HCT116 (cell line): ENCODE measurements around the gene FAN1. TPM values are rescaled to one million over a fixed set of nuclear protein-coding genes. Genes with fewer than 3 reads are reported as not detected.

Experiments used
- ATAC-seq: fragments of 200-7000 bp; cut with Tn5 transposase; 2 replicates; pipeline ENCODE4 v1.9.1; 2020; ENCODE audit warnings: mild to moderate bottlenecking, moderate library complexity
- Bru-seq: library from RNA; stranded (reverse); fragments of 400-500 nt; gene quantifications from one replicate; lab custom pipeline; 2021; lab: Mats Ljungman, UMichigan
- BruChase-seq, 2 experiments: library from RNA; stranded (reverse); fragments of 400-500 nt; gene quantifications; one replicate each; lab custom pipeline; 2021; lab: Mats Ljungman, UMichigan
- BruUV-seq: library from RNA; stranded (reverse); fragments of 400-500 nt; replicated peaks from 2 replicates; lab custom pipeline; 2021; lab: Mats Ljungman, UMichigan
- CTCF ChIA-PET: fragments of 300-600 bp; sonication (Branson Sonifier 250); formaldehyde crosslinking; loops from one replicate; lab custom pipeline; 2021; ENCODE audit warnings: antibody characterized with exemption; lab: Charles Lee
- POLR2A ChIA-PET: fragments of 300-600, 350-600 bp; sonication (Branson Sonifier 250); formaldehyde crosslinking; loops from one replicate; lab custom pipeline; 2021; ENCODE audit warnings: antibody characterized with exemption; lab: Charles Lee
- RAD21 ChIA-PET, 2 experiments: fragments of 300-600 bp; sonication (Branson Sonifier 250); formaldehyde crosslinking; loops; one replicate each; lab custom pipeline; 2023; ENCODE audit warnings: low total read pairs in 2 of 2; ENCODE audit not compliant: uncharacterized antibody in 2 of 2, unreplicated experiment in 2 of 2, low non-redundant PET in 1 of 2; lab: Charles Lee
- DNase-seq: peaks from one replicate; pipeline ENCODE4 v3.0.0-alpha.2; 2010; ENCODE audit warnings: low read depth, low spot score
- H2AFZ ChIP-seq: fragments of 200-600 bp; shearing (Covaris generic), sonication (generic); 2 replicates; pipeline ENCODE4 v1.6.1; 2017; ENCODE audit warnings: low read depth, mixed run types, mixed read lengths, antibody characterized with exemption, low read length; ENCODE audit not compliant: poor library complexity, severe bottlenecking
- H3K27ac ChIP-seq: 2 replicates; pipeline ENCODE4 v1.5.1; 2012; ENCODE audit warnings: low read depth, low read length
- H3K27me3 ChIP-seq: fragments of 200-600 bp; sonication (generic); 2 replicates; pipeline ENCODE4 v1.6.1; 2016; ENCODE audit warnings: mixed run types, low read length, mixed read lengths; ENCODE audit not compliant: insufficient read depth
- H3K36me3 ChIP-seq, 2 experiments: fragments of 200-500 bp in 1 of 2; fragments of 200-600 bp in 1 of 2; sonication (Bioruptor generic) in 1 of 2; sonication (generic) in 1 of 2; 2 replicates each; pipeline versions ENCODE4 v1.5.1 to v1.6.1; 2014 to 2016; ENCODE audit warnings: low read length in 2 of 2, inconsistent platforms in 1 of 2, mixed read lengths in 1 of 2, mixed run types in 1 of 2; ENCODE audit not compliant: insufficient read depth in 2 of 2, control insufficient read depth in 1 of 2
- H3K4me1 ChIP-seq, 2 experiments: fragments of 200-600 bp in 1 of 2; sonication (generic) in 1 of 2; 2 replicates each; pipeline versions ENCODE4 v1.5.1 to v1.6.1; 2012 to 2017; ENCODE audit warnings: low read length in 2 of 2, inconsistent platforms in 1 of 2, mild to moderate bottlenecking in 1 of 2, mixed read lengths in 1 of 2, mixed run types in 1 of 2, moderate library complexity in 1 of 2; ENCODE audit not compliant: insufficient read depth in 2 of 2, control insufficient read depth in 1 of 2
- H3K4me2 ChIP-seq: fragments of 200-600 bp; sonication (generic); 2 replicates; pipeline ENCODE4 v1.6.1; 2017; ENCODE audit warnings: mixed run types, low read length, mixed read lengths
- H3K4me3 ChIP-seq, 2 experiments: fragments of 200-600 bp in 1 of 2; sonication (generic) in 1 of 2; replicated peaks in 1 of 2; 2 replicates each; pipeline ENCODE4 v1.5.1; 2011 to 2016; ENCODE audit warnings: low read length in 2 of 2, control low read depth in 1 of 2, low read depth in 1 of 2, mild to moderate bottlenecking in 1 of 2, mixed read lengths in 1 of 2, mixed run types in 1 of 2
- H3K79me2 ChIP-seq: fragments of 200-600 bp; sonication (generic); 2 replicates; pipeline ENCODE4 v1.6.1; 2017; ENCODE audit warnings: mild to moderate bottlenecking, mixed run types, low read length, moderate library complexity, mixed read lengths; ENCODE audit not compliant: insufficient read depth
- H3K9ac ChIP-seq: fragments of 200-600 bp; sonication (generic); 2 replicates; pipeline ENCODE4 v1.6.1; 2016; ENCODE audit warnings: low read length, mixed read lengths
- H3K9me2 ChIP-seq: fragments of 200-600 bp; sonication (generic), shearing (Covaris generic); 2 replicates; pipeline ENCODE4 v1.6.1; 2017; ENCODE audit warnings: mixed run types, mild to moderate bottlenecking, moderate library complexity; ENCODE audit not compliant: insufficient read depth
- H3K9me3 ChIP-seq, 2 experiments: fragments of 200-500 bp in 1 of 2; fragments of 200-600 bp in 1 of 2; sonication (Bioruptor generic) in 1 of 2; sonication (generic) in 1 of 2; 2 replicates each; pipeline ENCODE4 v1.6.1; 2014 to 2017; ENCODE audit warnings: low read length in 2 of 2, mixed read lengths in 2 of 2, inconsistent platforms in 1 of 2, low read depth in 1 of 2, mild to moderate bottlenecking in 1 of 2, mixed run types in 1 of 2, moderate library complexity in 1 of 2; ENCODE audit not compliant: control insufficient read depth in 1 of 2, insufficient read depth in 1 of 2
- H4K20me1 ChIP-seq: fragments of 200-600 bp; sonication (generic), shearing (Covaris generic); 2 replicates; pipeline ENCODE4 v1.6.1; 2017; ENCODE audit warnings: mixed run types, mild to moderate bottlenecking, moderate library complexity; ENCODE audit not compliant: insufficient read depth
- CBX3 ChIP-seq: IDR thresholded peaks from 2 replicates; pipeline ENCODE4 v1.6.1; 2012; ENCODE audit warnings: low read depth
- CEBPB ChIP-seq: IDR thresholded peaks from 2 replicates; pipeline ENCODE4 v1.6.1; 2012; ENCODE audit warnings: low read depth
- EGR1 ChIP-seq: IDR thresholded peaks from 2 replicates; pipeline ENCODE4 v1.6.1; 2012; ENCODE audit warnings: low read depth
- FOSL1 ChIP-seq: IDR thresholded peaks from 2 replicates; pipeline ENCODE4 v1.6.1; 2012; ENCODE audit warnings: low read depth
- POLR2A ChIP-seq: IDR thresholded peaks from 2 replicates; pipeline ENCODE4 v1.7.0; 2011; ENCODE audit warnings: borderline replicate concordance; ENCODE audit not compliant: insufficient read depth, insufficient read length; ENCODE audit errors: extremely low read depth
- POLR2AphosphoS5 ChIP-seq: IDR thresholded peaks from 2 replicates; pipeline ENCODE4 v1.6.1; 2011; ENCODE audit warnings: mild to moderate bottlenecking, low read depth, low read length, moderate library complexity
- RAD21 ChIP-seq: IDR thresholded peaks from 2 replicates; pipeline ENCODE4 v1.6.1; 2012; ENCODE audit warnings: low read depth, mild to moderate bottlenecking
- SIN3A ChIP-seq: IDR thresholded peaks from 2 replicates; pipeline ENCODE4 v1.6.1; 2012; ENCODE audit warnings: low read depth
- SRF ChIP-seq: IDR thresholded peaks from 2 replicates; pipeline ENCODE4 v1.6.1; 2012; ENCODE audit warnings: low read depth
- TCF7L2 ChIP-seq: IDR thresholded peaks from 2 replicates; pipeline ENCODE4 v1.7.0; 2011; ENCODE audit warnings: borderline replicate concordance, inconsistent platforms; ENCODE audit not compliant: insufficient read depth, insufficient read length; ENCODE audit errors: extremely low read depth
- ZFX ChIP-seq: fragments of 450-650 bp; IDR thresholded peaks from 2 replicates; pipeline ENCODE4 v1.6.1; 2017
- ZNF274 ChIP-seq: fragments of 200-500 bp; sonication (Bioruptor generic); IDR thresholded peaks from 2 replicates; pipeline ENCODE4 v1.6.1; 2014; ENCODE audit warnings: mild to moderate bottlenecking, low read depth, low read length, inconsistent platforms
- intact Hi-C: fragments of 100-400 bp; cut with micrococcal nuclease; formaldehyde crosslinking; loops from 2 replicates; pipeline ENCODE4 v1.10.0; 2022
- long read RNA-seq: library from polyadenylated mRNA; unstranded; transcript quantifications from one replicate; pipeline ENCODE4 v2.0.0, GENCODE V29; 2021; ENCODE audit not compliant: unreplicated experiment
- polyA plus RNA-seq: library from polyadenylated mRNA; unstranded; fragments of >200 nt; gene quantifications from 2 replicates; pipeline ENCODE4 v1.2.1, GENCODE V29; 2012; ENCODE audit warnings: missing spikeins
- total RNA-seq: library from RNA; stranded (reverse); gene quantifications from one replicate; pipeline ENCODE4 v1.2.1, GENCODE V29; 2021; ENCODE audit not compliant: unreplicated experiment
- TF ChIP-seq, protein P1 (sequence below): IDR thresholded peaks from 2 replicates; pipeline ENCODE4 v1.6.1; 2011; ENCODE audit warnings: mild to moderate bottlenecking, low read length, moderate library complexity; ENCODE audit not compliant: insufficient replicate concordance; ENCODE audit errors: extremely low read depth
- TF ChIP-seq, protein P2 (sequence below): IDR thresholded peaks from 2 replicates; pipeline ENCODE4 v1.6.1; 2012
- TF ChIP-seq, protein P3 (sequence below), 3 experiments: fragments of 200-600 bp in 1 of 3; sonication (generic) in 1 of 3; IDR thresholded peaks in 2 of 3; conservative IDR thresholded peaks in 1 of 3; 2 replicates each; pipeline ENCODE4 v1.5.1; 2012 to 2017; ENCODE audit warnings: low read depth in 2 of 3, low read length in 2 of 3, antibody characterized with exemption in 1 of 3, borderline replicate concordance in 1 of 3, control low read depth in 1 of 3, mild to moderate bottlenecking in 1 of 3, mixed read lengths in 1 of 3, mixed run types in 1 of 3, moderate library complexity in 1 of 3; ENCODE audit not compliant: insufficient read depth in 1 of 3
- TF ChIP-seq, protein P4 (sequence below): IDR thresholded peaks from 2 replicates; pipeline ENCODE4 v1.6.1; 2012; ENCODE audit warnings: low read depth

The FAN1 gene
- total RNA-seq (17.4 TPM), Bru-seq, nascent RNA (percentile 69 among the genes with signal in this experiment), BruChase-seq, experiment 1, labeled RNA remaining after a 6-hour chase (percentile 85 among the genes with signal in this experiment), BruChase-seq, experiment 2, labeled RNA remaining after a 2-hour chase (percentile 80 among the genes with signal in this experiment)
- polyA plus RNA-seq = 8.8 and 8.9 TPM in 2 replicates
- long read RNA-seq, full-length matches to known transcripts = 18 of 58 reads
- long read RNA-seq, partial matches to known transcripts = 9 of 58 reads
- long read RNA-seq, other reads (novel, unspliced or antisense) = 31 of 58 reads

DNA sequence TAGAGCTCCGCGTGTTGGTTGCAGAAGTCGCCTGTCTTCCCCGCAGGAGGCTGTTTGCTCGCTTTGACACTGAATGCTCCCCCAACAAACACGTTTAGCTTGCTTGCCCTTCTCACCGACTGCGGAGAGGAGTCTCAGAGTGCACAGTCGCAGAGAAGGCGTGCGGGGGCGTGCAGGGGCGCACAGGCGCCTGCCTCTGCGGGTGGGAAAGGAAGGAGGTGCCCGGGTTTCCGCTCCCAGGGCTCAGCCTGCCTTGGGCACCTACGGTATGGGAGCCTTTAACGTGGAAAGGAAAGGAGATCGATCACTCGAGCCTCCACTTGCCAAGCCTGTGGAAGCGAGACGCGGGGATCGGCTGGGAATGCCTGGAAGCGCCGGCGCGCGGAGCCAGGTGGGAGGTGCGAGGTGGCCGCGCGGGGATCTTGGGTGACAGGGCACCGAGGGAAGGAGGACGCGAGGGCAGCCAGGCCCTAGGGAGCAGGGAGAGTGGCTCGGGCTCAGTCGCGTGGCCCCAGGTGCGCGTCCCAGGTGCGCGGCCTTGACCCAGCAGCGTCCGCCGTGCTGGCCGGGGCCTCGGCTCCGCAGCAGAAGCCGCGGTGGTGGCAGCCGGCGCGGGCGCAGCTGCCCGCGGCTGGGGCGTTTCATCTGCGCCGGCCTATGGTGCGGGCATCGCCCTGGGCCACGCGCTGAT lies at the start of gene FAN1:
Gene FAN1, plus strand, starts transcription at position 419 of the 691 bp plus-strand sequence. CDS start 749 bp downstream, outside the sequence.
- Histone ChIP-seq H3K36me3 (no peaks in the 10 kb centered on the region), H2AFZ (no peak within 1 kb of the TSS), H3K9me2 (no peaks in the 10 kb centered on the region), H4K20me1 (no peaks in the 10 kb centered on the region), H3K9ac (peak within 1 kb of the TSS; percentile 72), H3K27ac (peak within 1 kb of the TSS; percentile 65), H3K4me2 (peak within 1 kb of the TSS; percentile 84), H3K79me2 (no peaks in the 10 kb centered on the region; the same call in 1 of the 2 replicates), H3K4me1 (peaks cover 5 to 16% of the 10 kb centered on the region in 2 experiments; a peak in 3 of 4 replicates), H3K9me3 (no peaks in the 10 kb centered on the region), H3K4me3 (peak within 1 kb of the TSS; percentile 56 to 65), H3K27me3 (no peaks in the 10 kb centered on the region)
- intact Hi-C loops = loop anchor here (5.0 kb wide), 1 partner anchor 589 kb away; no protein-coding TSS in a partner anchor
- ATAC-seq (peak; percentile 97), DNase-seq (peak; percentile 80)
- CTCF ChIA-PET = interaction anchor here (0.8 to 1.4 kb wide), 3 partner anchors 9 to 225 kb away, joined by 3 to 7 read pairs (median 6); no protein-coding TSS in a partner anchor
- RAD21 ChIA-PET = interaction anchor here in 1 of 2 experiments (1.0 kb wide), 1 partner anchor 10 kb away, joined by 3 read pairs; no protein-coding TSS in a partner anchor
- POLR2A ChIA-PET = interaction anchor here (0.6 to 1.8 kb wide), 3 partner anchors 9 to 88 kb away, joined by 3 to 9 read pairs (median 4); partner anchors contain the start of gene MTMR10
- BruUV-seq = no TSS peak
- TF ChIP-seq, protein P1, sequence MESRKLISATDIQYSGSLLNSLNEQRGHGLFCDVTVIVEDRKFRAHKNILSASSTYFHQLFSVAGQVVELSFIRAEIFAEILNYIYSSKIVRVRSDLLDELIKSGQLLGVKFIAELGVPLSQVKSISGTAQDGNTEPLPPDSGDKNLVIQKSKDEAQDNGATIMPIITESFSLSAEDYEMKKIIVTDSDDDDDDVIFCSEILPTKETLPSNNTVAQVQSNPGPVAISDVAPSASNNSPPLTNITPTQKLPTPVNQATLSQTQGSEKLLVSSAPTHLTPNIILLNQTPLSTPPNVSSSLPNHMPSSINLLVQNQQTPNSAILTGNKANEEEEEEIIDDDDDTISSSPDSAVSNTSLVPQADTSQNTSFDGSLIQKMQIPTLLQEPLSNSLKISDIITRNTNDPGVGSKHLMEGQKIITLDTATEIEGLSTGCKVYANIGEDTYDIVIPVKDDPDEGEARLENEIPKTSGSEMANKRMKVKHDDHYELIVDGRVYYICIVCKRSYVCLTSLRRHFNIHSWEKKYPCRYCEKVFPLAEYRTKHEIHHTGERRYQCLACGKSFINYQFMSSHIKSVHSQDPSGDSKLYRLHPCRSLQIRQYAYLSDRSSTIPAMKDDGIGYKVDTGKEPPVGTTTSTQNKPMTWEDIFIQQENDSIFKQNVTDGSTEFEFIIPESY = peak; percentile 41
- peak; percentile 85 for TF ChIP-seq POLR2A
- TF ChIP-seq CEBPB = no peak
- TF ChIP-seq EGR1 = peak; percentile 97
- no peak; the same call in 1 of the 2 replicates for TF ChIP-seq SIN3A
- TF ChIP-seq POLR2AphosphoS5 = peak; percentile 81
- TF ChIP-seq, protein P2, sequence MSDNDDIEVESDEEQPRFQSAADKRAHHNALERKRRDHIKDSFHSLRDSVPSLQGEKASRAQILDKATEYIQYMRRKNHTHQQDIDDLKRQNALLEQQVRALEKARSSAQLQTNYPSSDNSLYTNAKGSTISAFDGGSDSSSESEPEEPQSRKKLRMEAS = peak; percentile 90
- TF ChIP-seq, protein P3, sequence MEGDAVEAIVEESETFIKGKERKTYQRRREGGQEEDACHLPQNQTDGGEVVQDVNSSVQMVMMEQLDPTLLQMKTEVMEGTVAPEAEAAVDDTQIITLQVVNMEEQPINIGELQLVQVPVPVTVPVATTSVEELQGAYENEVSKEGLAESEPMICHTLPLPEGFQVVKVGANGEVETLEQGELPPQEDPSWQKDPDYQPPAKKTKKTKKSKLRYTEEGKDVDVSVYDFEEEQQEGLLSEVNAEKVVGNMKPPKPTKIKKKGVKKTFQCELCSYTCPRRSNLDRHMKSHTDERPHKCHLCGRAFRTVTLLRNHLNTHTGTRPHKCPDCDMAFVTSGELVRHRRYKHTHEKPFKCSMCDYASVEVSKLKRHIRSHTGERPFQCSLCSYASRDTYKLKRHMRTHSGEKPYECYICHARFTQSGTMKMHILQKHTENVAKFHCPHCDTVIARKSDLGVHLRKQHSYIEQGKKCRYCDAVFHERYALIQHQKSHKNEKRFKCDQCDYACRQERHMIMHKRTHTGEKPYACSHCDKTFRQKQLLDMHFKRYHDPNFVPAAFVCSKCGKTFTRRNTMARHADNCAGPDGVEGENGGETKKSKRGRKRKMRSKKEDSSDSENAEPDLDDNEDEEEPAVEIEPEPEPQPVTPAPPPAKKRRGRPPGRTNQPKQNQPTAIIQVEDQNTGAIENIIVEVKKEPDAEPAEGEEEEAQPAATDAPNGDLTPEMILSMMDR (IDR thresholded peaks at IDR 0.05 in 2 of 3, conservative IDR thresholded peaks at IDR 0.05 in 1 of 3; ENCODE audit: borderline replicate concordance in 1 of 3, insufficient read depth in 1 of 3, low read depth in 2 of 3, low read length in 2 of 3) = no peak
- TF ChIP-seq TCF7L2 = peak; percentile 90
- TF ChIP-seq ZFX = peak; percentile 91
- peak; percentile 83 for TF ChIP-seq CBX3
- TF ChIP-seq RAD21 = no peak
- no peak for TF ChIP-seq FOSL1
- peak; percentile 98 for TF ChIP-seq SRF
- TF ChIP-seq ZNF274 = no peak
- TF ChIP-seq, protein P4, sequence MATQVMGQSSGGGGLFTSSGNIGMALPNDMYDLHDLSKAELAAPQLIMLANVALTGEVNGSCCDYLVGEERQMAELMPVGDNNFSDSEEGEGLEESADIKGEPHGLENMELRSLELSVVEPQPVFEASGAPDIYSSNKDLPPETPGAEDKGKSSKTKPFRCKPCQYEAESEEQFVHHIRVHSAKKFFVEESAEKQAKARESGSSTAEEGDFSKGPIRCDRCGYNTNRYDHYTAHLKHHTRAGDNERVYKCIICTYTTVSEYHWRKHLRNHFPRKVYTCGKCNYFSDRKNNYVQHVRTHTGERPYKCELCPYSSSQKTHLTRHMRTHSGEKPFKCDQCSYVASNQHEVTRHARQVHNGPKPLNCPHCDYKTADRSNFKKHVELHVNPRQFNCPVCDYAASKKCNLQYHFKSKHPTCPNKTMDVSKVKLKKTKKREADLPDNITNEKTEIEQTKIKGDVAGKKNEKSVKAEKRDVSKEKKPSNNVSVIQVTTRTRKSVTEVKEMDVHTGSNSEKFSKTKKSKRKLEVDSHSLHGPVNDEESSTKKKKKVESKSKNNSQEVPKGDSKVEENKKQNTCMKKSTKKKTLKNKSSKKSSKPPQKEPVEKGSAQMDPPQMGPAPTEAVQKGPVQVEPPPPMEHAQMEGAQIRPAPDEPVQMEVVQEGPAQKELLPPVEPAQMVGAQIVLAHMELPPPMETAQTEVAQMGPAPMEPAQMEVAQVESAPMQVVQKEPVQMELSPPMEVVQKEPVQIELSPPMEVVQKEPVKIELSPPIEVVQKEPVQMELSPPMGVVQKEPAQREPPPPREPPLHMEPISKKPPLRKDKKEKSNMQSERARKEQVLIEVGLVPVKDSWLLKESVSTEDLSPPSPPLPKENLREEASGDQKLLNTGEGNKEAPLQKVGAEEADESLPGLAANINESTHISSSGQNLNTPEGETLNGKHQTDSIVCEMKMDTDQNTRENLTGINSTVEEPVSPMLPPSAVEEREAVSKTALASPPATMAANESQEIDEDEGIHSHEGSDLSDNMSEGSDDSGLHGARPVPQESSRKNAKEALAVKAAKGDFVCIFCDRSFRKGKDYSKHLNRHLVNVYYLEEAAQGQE = no peak
